Measurements from ENCODE around the gene KLHL29. TPM values are rescaled to one million over a fixed set of nuclear protein-coding genes. Genes with fewer than 3 reads are reported as not detected.

The KLHL29 gene
- polyA plus RNA-seq, 3 donors, result 8.5 to 10.0 (median 8.8) TPM

DNA sequence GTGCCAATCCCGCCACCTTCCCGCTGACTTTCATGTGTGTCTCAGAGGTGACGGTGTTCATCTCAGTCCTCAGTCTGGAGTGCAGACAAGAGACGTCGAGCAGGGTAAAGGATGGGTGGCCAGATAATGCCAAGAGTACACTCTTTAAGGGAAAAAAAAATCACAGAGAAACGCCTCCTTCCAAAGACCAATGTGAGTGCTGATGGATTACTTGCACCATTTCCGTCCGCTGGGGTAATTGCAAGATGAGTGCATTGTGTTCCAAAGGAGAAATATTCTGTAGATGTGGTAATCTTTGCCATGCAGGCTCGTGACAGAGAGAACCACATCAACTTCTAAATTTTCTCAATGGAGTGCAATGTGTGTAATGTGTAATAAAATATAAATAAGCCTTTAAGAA lies 81.0 kb downstream of the KLHL29 start:
- no peak for DNase-seq (ENCODE audit: low read depth in 3 of 3, low spot score in 2 of 3)

DNA sequence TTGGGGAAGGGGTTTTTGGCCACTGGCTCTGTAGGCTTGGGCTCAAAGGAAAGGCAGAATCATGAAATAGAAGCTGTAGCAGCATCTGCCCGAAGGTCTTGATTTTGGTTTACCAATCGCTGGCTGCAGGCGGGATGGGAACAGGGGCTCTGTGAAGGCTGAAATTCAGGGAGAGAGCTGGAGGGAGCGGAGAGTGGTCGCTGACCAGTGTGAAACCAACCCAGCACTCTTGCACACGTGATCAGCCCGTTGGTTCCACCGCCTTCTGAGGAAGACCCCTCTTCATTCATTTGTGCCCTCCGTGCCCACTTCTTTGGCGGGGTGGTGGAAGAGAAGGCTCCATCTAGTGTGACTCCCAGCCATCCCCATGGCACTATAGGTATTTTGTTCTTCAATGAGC lies 82.6 kb downstream of the KLHL29 start:
- DNase-seq (ENCODE audit: low read depth in 3 of 3, low spot score in 2 of 3), result no peak

DNA sequence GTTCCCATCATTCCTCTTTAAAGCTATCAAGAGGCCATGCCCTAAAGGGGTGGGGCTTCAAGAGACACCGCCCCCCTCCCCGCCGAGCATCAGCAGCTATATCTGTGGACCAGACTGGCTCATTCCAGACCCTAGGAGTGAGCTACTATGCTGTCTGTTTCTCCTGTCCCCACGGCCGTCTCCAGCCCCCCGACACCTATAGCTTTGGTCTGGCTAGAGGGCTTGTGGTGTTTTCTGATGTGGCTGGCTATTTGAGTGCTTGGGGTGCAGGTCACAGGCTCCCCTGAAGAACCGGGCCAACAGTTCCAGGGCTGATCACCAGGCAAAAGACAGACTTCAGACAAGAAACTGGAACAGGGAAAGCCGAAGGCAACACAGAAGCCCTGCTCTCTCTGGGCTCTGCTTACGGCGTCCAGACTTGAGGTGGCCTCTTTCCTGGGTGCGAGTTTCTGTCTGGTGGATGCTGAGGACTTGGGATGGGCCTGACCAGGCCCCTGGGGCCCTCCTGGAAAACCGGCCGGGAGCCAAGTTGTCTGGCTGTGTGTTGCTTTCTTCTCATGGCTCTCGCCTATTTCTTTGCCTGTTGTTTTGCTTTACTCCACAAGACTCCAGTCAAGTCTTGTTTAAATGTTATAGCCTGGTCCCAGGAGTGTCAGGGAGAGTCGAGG lies 83.6 kb downstream of the KLHL29 start:
- no peak for DNase-seq (ENCODE audit: low read depth in 3 of 3, low spot score in 2 of 3)

DNA sequence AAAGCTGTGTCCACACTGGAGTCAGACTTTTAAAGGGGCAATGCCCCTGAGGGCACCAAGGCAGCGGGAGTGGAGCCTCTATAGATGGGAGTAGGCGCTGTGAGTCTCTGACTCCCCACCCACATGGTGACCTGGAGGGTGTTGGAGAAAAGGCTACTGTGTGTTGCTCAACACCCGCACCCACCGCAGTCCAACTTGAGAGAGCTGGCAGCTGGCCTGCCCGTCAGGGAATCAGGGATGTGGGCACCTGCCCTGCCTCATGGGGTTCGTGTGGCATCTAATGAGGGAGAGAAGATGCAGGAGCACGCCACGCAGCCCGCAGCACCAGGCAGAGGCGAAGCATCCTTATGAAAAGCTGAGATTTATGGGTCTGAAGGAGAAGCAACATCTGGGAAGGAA lies 84.2 kb downstream of the KLHL29 start:
- no peak for DNase-seq (ENCODE audit: low read depth in 3 of 3, low spot score in 2 of 3)

- no peak for DNase-seq (ENCODE audit: low read depth in 3 of 3, low spot score in 2 of 3)
These were observed 90.1 kb downstream of the KLHL29 start for GRCh38 chr2:23475036-23475435.

GRCh38 chr2:23475473-23475872 lies 90.5 kb downstream of the KLHL29 start:
- DNase-seq (ENCODE audit: low read depth in 3 of 3, low spot score in 2 of 3), result no peak

DNA sequence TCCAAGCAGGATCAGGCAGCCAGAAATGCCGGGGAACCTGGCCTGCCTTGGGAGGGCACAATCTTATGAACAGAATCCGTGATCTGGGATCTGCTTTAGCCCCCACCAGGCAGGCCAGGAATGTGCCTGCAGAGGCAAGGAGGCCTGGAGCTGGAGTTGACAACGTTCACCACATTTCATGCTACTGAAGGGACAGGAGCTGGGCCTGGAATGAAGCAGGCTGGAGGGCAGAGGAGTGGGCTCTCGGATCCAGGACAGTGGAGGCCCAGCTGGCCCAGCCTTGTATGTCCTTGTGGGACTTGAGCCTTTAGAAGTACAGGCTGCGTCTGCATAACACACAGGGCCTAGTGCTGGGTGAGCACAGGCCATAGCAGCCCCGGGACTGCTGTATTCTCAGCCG lies 91.8 kb downstream of the KLHL29 start:
- DNase-seq (ENCODE audit: low read depth in 3 of 3, low spot score in 2 of 3), result no peak

GRCh38 chr2:23477392-23477791 lies 92.4 kb downstream of the KLHL29 start:
- DNase-seq (ENCODE audit: low read depth in 3 of 3, low spot score in 2 of 3), result no peak

- no peak for DNase-seq (ENCODE audit: low read depth in 3 of 3, low spot score in 2 of 3)
These were observed 93.3 kb downstream of the KLHL29 start for GRCh38 chr2:23478087-23478932.

GRCh38 chr2:23478933-23479683 lies 94.1 kb downstream of the KLHL29 start:
- DNase-seq (ENCODE audit: low read depth in 3 of 3, low spot score in 2 of 3), result no peak

GRCh38 chr2:23480957-23481797 lies 96.2 kb downstream of the KLHL29 start:
- DNase-seq (ENCODE audit: low read depth in 3 of 3, low spot score in 2 of 3), result peak; percentile 43 to 57 (median 48)

DNA sequence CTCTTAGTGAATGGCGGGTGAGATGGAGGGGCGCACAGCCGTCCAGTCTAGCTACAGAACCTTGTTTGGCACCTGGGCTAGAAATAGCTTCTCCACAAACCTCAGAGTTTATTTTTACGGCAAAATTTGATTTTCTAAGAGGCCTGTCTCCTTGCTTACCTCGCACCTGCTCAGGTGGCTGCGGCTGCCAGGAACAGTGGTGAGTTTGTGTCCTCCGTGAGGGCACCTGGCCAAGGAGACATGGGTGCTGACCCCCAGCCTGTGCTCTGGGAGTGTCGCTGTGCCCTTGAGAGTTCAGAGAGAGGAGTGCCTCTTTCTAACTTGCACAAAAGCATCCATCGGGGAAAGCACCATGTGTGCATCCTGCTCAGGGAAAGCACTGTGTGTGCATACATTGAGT lies 97.2 kb downstream of the KLHL29 start:
- DNase-seq (ENCODE audit: low read depth in 3 of 3, low spot score in 2 of 3), result no peak

DNA sequence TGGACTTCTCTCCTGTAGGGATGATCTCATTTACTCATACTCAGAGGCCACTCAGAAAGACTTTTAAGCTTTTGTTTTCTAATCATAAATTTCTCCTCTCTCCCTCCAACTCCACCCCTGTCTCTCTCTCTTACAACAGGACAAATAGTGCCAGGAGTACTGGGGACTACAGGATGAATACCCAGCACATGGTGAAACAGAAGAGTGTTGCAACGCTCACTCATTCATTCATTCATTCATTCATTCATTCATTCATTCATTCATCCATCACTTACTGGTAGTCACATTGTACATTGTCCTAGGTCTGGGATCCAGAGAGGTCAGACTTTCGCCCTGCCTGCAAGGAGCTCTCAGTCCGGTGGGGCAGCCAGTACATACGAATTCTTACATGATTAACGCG lies 97.6 kb downstream of the KLHL29 start:
- no peak for DNase-seq (ENCODE audit: low read depth in 3 of 3, low spot score in 2 of 3)

DNA sequence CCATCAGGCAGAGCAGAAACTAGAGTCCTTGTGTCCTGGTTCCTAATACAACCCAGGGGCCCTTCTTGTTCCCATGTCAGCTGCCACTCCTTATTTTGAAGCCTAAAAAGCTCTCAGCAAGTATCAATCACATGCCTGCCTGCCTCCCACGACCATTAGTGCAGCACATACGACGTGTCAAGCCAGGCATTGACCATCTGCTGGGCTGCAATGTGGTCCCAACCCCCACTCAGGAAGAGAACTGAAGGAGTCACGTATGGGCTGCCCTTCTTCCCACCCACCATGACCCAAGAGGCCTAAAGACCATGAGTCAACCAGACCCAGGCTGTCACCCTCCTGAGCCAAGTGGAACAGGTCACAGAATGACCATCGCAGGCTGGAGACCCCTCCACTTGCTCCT lies 98.8 kb downstream of the KLHL29 start:
- no peak for DNase-seq (ENCODE audit: low read depth in 3 of 3, low spot score in 2 of 3)

DNA sequence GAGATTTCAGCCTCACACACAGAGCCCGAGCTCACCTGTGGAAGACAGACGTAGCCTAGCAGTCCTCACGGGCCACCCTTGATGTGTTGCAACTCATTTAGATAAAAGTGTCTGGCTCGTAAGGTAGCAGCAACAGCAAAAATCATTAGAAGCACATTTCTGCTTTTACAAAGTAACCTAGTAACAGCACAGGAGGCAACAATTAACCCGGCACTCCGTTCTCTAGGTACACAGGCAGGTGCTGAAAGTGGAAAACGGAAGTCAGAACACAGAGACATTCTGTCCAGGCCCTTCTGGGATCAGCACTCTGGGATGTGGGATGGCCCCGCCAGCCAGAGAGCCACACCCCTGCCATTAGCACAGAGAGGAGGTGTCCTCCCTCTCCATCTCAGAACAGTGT lies 99.3 kb downstream of the KLHL29 start:
- no peak for DNase-seq (ENCODE audit: low read depth in 3 of 3, low spot score in 2 of 3)

- DNase-seq (ENCODE audit: low read depth in 3 of 3, low spot score in 2 of 3), result no peak
These were observed 99.8 kb downstream of the KLHL29 start for GRCh38 chr2:23484767-23485166.

DNA sequence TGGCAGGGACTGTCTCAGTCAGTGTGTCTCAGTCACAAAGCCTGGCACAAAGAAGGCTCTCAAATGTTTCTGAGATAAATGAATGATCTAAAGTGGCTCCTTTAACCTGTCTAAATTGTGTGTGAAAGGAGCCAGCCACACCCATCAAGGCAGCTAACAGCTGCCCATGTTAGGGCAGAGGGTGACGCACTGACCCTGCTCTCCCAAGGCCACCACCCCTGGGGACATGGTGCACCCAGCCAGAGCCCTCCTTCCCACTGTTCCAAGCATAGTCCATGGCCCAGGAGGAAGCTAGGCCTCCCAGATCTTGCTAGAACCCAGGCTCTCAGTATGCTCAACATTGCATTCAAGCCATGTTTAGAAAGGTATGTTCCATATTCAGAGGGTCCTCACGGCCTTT lies 100.3 kb downstream of the KLHL29 start:
- DNase-seq (ENCODE audit: low read depth in 3 of 3, low spot score in 2 of 3), result no peak

DNA sequence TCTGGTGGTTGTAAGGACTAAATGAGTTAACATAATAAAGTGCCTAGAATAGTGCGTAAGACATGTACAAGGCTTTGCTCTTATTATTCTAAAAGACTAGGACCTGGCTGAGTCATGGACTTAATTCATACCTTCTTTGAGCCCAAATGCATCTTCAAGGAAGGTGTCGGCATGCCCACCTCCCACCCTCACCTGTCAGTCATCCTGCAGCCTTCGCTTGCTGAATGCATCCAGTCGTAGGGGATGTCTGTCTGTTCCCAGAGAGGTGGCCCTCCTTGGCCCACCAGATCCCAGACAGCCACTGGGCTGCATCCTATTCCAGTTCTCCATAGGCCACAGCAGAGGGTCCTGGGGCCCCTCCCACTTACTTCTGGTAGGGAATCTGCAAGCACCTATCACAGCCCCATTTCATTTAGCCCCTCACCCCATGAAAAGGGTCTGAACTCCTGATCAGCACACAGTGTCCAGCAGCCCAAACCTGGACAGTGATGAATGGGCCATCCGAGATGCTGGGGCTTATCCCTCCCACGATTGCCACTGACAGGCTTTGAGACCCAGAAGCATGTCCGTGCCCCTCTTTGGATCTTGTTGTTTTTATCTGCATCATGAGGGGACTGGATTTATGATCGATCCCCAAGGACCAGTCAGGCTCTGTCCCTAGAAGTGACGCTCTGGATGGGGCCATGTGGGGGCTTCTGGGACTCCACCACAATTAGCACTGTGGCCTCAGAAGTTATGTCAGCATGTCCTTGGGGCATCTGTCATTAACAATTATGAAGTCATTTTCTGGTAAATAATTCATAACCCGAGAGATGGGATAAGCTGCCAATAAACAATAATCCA lies 101.1 kb downstream of the KLHL29 start:
- DNase-seq (ENCODE audit: low read depth in 3 of 3, low spot score in 2 of 3), result no peak

- no peak for DNase-seq (ENCODE audit: low read depth in 3 of 3, low spot score in 2 of 3)
These were observed 101.7 kb downstream of the KLHL29 start for GRCh38 chr2:23486684-23487075.

Measured in right renal cortex interstitium (tissue), 3 donors.